D721Med (cell line): ENCODE data around the gene BTNL2.
"Not testable (repeated sequence)": the region's sequence is repeated elsewhere in the genome, so short reads cannot be mapped to it uniquely, and the experiment has no call there.

ENCODE experiments used
- DNase-seq: peaks from one replicate; pipeline ENCODE4 v3.0.0; 2011; ENCODE audit warnings: low spot score; ENCODE audit not compliant: insufficient read length
- FAIRE-seq: peaks from 2 replicates; lab custom pipeline; 2011; peaks lifted over from hg19 to GRCh38; lab: Jason Lieb, UNC
- TF ChIP-seq, protein P1 (sequence below): IDR thresholded peaks from 2 replicates; pipeline ENCODE4 v1.5.1; 2012; ENCODE audit warnings: mild to moderate bottlenecking, control low read depth; ENCODE audit not compliant: insufficient read depth; ENCODE audit errors: missing control alignments

The BTNL2 gene

GRCh38 chr6:32439602-32440214, 32.7 kb upstream of the BTNL2 start, which contains the start of gene HLA-DRA:
Gene HLA-DRA, plus strand, starts transcription at chr6:32439887. Its CDS starts 64 bp downstream, at chr6:32439951.
- no peak for DNase-seq
- no peak for FAIRE-seq
- TF ChIP-seq, protein P1, sequence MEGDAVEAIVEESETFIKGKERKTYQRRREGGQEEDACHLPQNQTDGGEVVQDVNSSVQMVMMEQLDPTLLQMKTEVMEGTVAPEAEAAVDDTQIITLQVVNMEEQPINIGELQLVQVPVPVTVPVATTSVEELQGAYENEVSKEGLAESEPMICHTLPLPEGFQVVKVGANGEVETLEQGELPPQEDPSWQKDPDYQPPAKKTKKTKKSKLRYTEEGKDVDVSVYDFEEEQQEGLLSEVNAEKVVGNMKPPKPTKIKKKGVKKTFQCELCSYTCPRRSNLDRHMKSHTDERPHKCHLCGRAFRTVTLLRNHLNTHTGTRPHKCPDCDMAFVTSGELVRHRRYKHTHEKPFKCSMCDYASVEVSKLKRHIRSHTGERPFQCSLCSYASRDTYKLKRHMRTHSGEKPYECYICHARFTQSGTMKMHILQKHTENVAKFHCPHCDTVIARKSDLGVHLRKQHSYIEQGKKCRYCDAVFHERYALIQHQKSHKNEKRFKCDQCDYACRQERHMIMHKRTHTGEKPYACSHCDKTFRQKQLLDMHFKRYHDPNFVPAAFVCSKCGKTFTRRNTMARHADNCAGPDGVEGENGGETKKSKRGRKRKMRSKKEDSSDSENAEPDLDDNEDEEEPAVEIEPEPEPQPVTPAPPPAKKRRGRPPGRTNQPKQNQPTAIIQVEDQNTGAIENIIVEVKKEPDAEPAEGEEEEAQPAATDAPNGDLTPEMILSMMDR = no peak

DNA sequence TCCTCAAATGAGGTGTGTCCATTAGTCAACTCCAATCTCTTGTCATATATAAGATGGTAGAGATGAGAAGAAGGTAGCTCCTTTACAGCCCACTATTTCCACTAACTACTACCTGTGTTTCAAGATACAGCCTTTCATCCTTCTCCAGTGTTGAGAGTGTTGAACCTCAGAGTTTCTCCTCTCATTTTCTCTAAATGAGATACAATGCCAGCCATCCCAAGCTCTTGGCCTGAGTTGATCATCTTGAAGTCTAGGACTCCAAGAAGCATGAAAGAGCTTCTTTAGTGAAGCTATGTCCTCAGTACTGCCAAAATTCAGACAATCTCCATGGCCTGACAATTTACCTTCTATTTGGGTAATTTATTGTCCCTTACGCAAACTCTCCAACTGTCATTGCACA, 32.2 kb upstream of the BTNL2 start:
- DNase-seq = no peak
- TF ChIP-seq, protein P1 = no peak
- FAIRE-seq = no peak

DNA sequence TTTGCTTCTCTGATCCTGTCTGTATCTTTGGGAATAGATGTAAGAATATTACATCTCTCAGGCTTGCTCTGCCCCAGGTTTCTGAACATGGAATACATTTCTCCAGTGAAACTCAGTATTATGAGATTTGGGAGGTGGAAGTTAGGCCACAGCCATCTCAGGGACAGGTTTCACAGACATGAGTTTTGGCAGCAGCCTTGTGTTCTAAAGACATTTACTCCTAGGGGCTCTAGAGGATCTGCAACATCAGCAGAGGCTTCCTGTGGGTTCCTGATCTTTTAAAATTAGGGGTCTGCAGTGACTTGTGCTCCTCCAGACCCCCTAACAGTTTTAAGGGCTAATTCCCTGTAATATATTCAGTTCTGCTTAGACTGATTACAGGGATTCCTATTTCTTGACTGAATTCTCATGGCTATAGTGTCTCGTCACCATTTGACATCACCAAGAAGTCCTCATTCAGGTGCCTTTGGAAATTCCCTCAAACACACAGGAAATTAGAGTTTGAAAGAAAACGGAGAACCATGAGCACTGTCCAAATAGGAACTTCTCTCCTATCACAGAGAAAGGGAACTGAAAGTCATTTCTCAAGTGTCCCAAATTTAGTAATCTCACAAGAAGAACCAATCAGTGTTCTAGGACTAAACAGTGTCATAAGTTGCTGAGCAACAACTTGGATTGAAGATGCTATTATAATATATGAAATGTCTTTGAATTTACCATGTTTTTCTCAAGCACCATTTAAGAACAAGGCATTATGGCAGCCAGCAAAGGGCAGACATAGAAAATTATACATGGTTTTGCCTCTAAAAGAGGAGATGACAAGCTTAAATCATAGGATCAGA, 30.2 kb upstream of the BTNL2 start:
- FAIRE-seq = no peak
- TF ChIP-seq, protein P1 = no peak
- DNase-seq = no peak

- TF ChIP-seq, protein P1 = no peak
- no peak for FAIRE-seq
- DNase-seq = no peak
Measured at GRCh38 chr6:32436186-32436585, 29.2 kb upstream of the BTNL2 start.

DNA sequence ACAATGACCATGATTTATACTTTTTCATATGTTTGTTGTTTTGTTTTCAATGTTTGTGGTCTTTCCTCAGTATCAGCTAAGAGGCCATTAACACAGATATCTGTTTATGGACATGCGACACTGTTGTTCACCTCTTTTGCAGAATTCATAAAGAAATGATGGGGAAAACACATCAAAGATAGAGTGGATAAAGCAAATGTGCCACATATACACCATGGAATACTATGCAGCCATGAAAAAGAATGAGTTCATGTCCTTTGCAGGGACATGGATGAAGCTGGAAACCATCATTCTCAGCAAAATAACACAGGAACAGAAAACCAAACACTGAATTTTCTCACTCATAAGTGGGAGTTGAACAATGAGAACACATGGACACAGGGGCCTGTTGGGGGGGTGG, 27.0 kb upstream of the BTNL2 start:
- FAIRE-seq = not testable (repeated sequence)

GRCh38 chr6:32432050-32432450, 25.1 kb upstream of the BTNL2 start:
- DNase-seq (no peak), FAIRE-seq (no peak)
- TF ChIP-seq, protein P1 = peak; percentile 46

More for the DNA sequence above, 27.0 kb upstream of the BTNL2 start:
- DNase-seq = not testable (repeated sequence)

DNA sequence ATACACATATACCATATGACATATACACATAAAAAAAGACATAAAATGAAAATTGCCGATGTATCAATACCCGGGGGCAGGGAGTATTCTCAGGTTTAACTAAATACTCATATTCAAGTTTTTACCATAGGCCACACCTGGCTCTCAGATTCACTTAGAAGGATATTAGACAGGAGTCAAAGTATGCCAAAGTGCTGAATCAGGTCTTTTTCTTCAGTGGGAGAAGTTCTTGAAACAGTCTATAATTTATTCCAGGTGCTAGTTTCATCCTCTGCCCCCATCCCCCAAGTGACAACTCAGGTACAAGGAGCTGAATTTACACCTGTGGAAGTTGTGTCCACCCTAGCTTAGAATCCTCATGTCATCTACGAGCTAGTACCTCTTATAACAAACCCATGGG, 24.2 kb upstream of the BTNL2 start:
- DNase-seq (no peak), FAIRE-seq (no peak)
- TF ChIP-seq, protein P1 = no peak
